SK-N-SH (cell line): Measurements from ENCODE around the gene PPP1R14B. TPM values are rescaled to one million over a fixed set of nuclear protein-coding genes. Genes with fewer than 3 reads are reported as not detected.

Source experiments
- CTCF ChIA-PET: fragments of 300-600, 350-600 bp; formaldehyde crosslinking; extraction: SDS; loops from one replicate; lab custom pipeline; 2021; lab: Yijun Ruan, JAX
- POLR2A ChIA-PET: fragments of 350-600 bp; sonication (Branson Sonifier 250); formaldehyde crosslinking; extraction: SDS; loops from one replicate; lab custom pipeline; 2020; ENCODE audit warnings: antibody characterized with exemption, inconsistent platforms; lab: Yijun Ruan, JAX
- DNase-seq: peaks from one replicate; pipeline ENCODE4 v3.0.0; 2012
- H2AFZ ChIP-seq: fragments of 200-600 bp; sonication (generic); 2 replicates; pipeline ENCODE4 v1.8.1; 2016; ENCODE audit warnings: antibody characterized with exemption, mild to moderate bottlenecking, low read depth
- H3F3A ChIP-seq: fragments of 200-600 bp; sonication (generic); replicated peaks from 2 replicates; pipeline ENCODE3; 2016; ENCODE audit warnings: antibody characterized with exemption, mild to moderate bottlenecking; ENCODE audit not compliant: insufficient read depth
- H3K27ac ChIP-seq, 2 experiments: fragments of 200-500 bp in 1 of 2; fragments of 200-600 bp in 1 of 2; sonication (Bioruptor generic) in 1 of 2; sonication (generic), shearing (Covaris generic) in 1 of 2; 2 replicates each; pipeline versions ENCODE4 v1.5.1 to v1.6.1; 2014 to 2016; ENCODE audit warnings: low read depth in 2 of 2, inconsistent platforms in 1 of 2, low read length in 1 of 2, mild to moderate bottlenecking in 1 of 2, mixed read lengths in 1 of 2
- H3K27me3 ChIP-seq: fragments of 200-600 bp; sonication (generic), shearing (Covaris generic); 2 replicates; pipeline ENCODE4 v1.6.1; 2016; ENCODE audit warnings: mixed run types; ENCODE audit not compliant: insufficient read depth
- H3K36me3 ChIP-seq, 2 experiments: fragments of 200-500 bp in 1 of 2; fragments of 200-600 bp in 1 of 2; sonication (Bioruptor generic) in 1 of 2; sonication (generic) in 1 of 2; replicated peaks in 1 of 2; 2 replicates each; pipeline versions ENCODE3 to v1.5.1; 2014 to 2016; ENCODE audit warnings: low read length in 1 of 2, mild to moderate bottlenecking in 1 of 2; ENCODE audit not compliant: insufficient read depth in 2 of 2, control insufficient read depth in 1 of 2
- H3K4me1 ChIP-seq, 2 experiments: fragments of 200-500 bp in 1 of 2; fragments of 200-600 bp in 1 of 2; sonication (Bioruptor generic) in 1 of 2; sonication (generic), shearing (Covaris generic) in 1 of 2; 2 replicates each; pipeline versions ENCODE4 v1.5.1 to v1.6.1; 2014 to 2016; ENCODE audit warnings: low read depth in 1 of 2, low read length in 1 of 2, mixed run types in 1 of 2; ENCODE audit not compliant: insufficient read depth in 2 of 2, control insufficient read depth in 1 of 2
- H3K4me2 ChIP-seq: fragments of 200-600 bp; sonication (generic), shearing (Covaris generic); 2 replicates; pipeline ENCODE4 v1.6.1; 2017; ENCODE audit warnings: mixed run types
- H3K4me3 ChIP-seq, 2 experiments: fragments of 200-500 bp in 1 of 2; fragments of 200-600 bp in 1 of 2; sonication (Bioruptor generic) in 1 of 2; sonication (generic), shearing (Covaris generic) in 1 of 2; 2 replicates each; pipeline versions ENCODE4 v1.5.1 to v1.8.1; 2014 to 2016; ENCODE audit warnings: low read depth in 2 of 2, inconsistent platforms in 1 of 2, low read length in 1 of 2, mild to moderate bottlenecking in 1 of 2, mixed read lengths in 1 of 2, moderate library complexity in 1 of 2
- H3K79me2 ChIP-seq: fragments of 200-600 bp; sonication (generic); 2 replicates; pipeline ENCODE4 v1.8.1; 2017; ENCODE audit warnings: mild to moderate bottlenecking; ENCODE audit not compliant: insufficient read depth
- H3K9ac ChIP-seq: fragments of 200-600 bp; sonication (generic); 2 replicates; pipeline ENCODE4 v1.6.1; 2017; ENCODE audit warnings: mixed run types
- H3K9me2 ChIP-seq: fragments of 200-600 bp; sonication (generic); 2 replicates; pipeline ENCODE4 v1.6.1; 2017; ENCODE audit warnings: mixed run types
- H3K9me3 ChIP-seq: fragments of 200-600 bp; sonication (generic); 2 replicates; pipeline ENCODE4 v1.6.1; 2017; ENCODE audit warnings: mixed run types, mild to moderate bottlenecking, moderate library complexity
- H4K20me1 ChIP-seq: fragments of 200-600 bp; sonication (generic); 2 replicates; pipeline ENCODE4 v1.6.1; 2017; ENCODE audit warnings: mild to moderate bottlenecking, mixed run types; ENCODE audit not compliant: insufficient read depth
- CTCF ChIP-seq: fragments of 200-600 bp; sonication (generic); IDR thresholded peaks from 2 replicates; pipeline ENCODE4 v1.6.1; 2017; ENCODE audit warnings: antibody characterized with exemption, mild to moderate bottlenecking, moderate library complexity
- GATA2 ChIP-seq: sonication (generic); formaldehyde crosslinking; IDR thresholded peaks from 2 replicates; pipeline ENCODE4 v1.5.0; 2020; ENCODE audit warnings: mild to moderate bottlenecking, missing genetic modification reagents
- NRF1 ChIP-seq: IDR thresholded peaks from 2 replicates; pipeline ENCODE4 v1.6.1; 2012; ENCODE audit warnings: low read depth, mild to moderate bottlenecking, low read length
- PBX3 ChIP-seq: IDR thresholded peaks from 2 replicates; pipeline ENCODE4; 2012
- POLR2AphosphoS5 ChIP-seq: IDR thresholded peaks from 2 replicates; pipeline ENCODE4 v1.6.1; 2012; ENCODE audit warnings: low read depth, low read length
- REST ChIP-seq: IDR thresholded peaks from 2 replicates; pipeline ENCODE4 v1.6.1; 2012; ENCODE audit warnings: mild to moderate bottlenecking, low read depth, low read length, moderate library complexity
- RXRA ChIP-seq: IDR thresholded peaks from 2 replicates; pipeline ENCODE4 v1.4.0; 2012; ENCODE audit warnings: low read depth, mild to moderate bottlenecking, borderline replicate concordance
- SIN3A ChIP-seq: IDR thresholded peaks from 2 replicates; pipeline ENCODE4 v1.6.1; 2012; ENCODE audit warnings: low read depth, mild to moderate bottlenecking, low read length, moderate library complexity, borderline replicate concordance
- TCF12 ChIP-seq: IDR thresholded peaks from 2 replicates; pipeline ENCODE4 v1.4.0; 2012
- YY1 ChIP-seq: IDR thresholded peaks from 2 replicates; pipeline ENCODE4 v1.4.0; 2012; ENCODE audit warnings: low read depth, mild to moderate bottlenecking
- ZBTB33 ChIP-seq: IDR thresholded peaks from 2 replicates; pipeline ENCODE4 v1.4.0; 2012; ENCODE audit warnings: low read depth, borderline replicate concordance
- WGBS: methylation state at CpG from one replicate; pipeline ENCODE4 v1.1.6; 2017; ENCODE audit warnings: low lambda C conversion rate; 5-methylcytosine and 5-hydroxymethylcytosine counted together
- polyA plus RNA-seq, 3 experiments: library from polyadenylated mRNA; depleted of rRNA; stranded (reverse); fragments of >200 nt; gene quantifications; 2 replicates each; pipeline ENCODE4 v1.2.3, GENCODE V29; 2012

PPP1R14B gene
- polyA plus RNA-seq, 1 of the 3 experiments (the other 2 are of a cell fraction), result 523 TPM

- H3K79me2 ChIP-seq, result peaks cover 35% of the 10 kb centered on the region
- DNase-seq, result no peak
- POLR2A ChIA-PET, result interaction anchor here (0.7 to 2.2 kb wide), 2 partner anchors 13 to 27 kb away, joined by 3 to 5 read pairs; partner anchors contain the start of genes NUDT22 and TRPT1
- no peak overlapping the region for H3K4me3 ChIP-seq
- no peak overlapping the region for H3K27ac ChIP-seq
- H3K27me3 ChIP-seq, result no peaks in the 10 kb centered on the region
- H2AFZ ChIP-seq, result no peak overlapping the region
- peaks cover 28% of the 10 kb centered on the region for H3F3A ChIP-seq
- no peak overlapping the region for H3K4me2 ChIP-seq
- H3K36me3 ChIP-seq, result peaks cover 7 to 25% of the 10 kb centered on the region in 2 experiments
- TF ChIP-seq ZBTB33, result no peak
- no peak for TF ChIP-seq POLR2AphosphoS5
- TF ChIP-seq CTCF, result no peak
- no peak for TF ChIP-seq GATA2 (CRISPR knock-in tag)
- TF ChIP-seq RXRA, result no peak
- no peak for TF ChIP-seq NRF1
- no peak for TF ChIP-seq REST
- TF ChIP-seq PBX3, result no peak
- TF ChIP-seq TCF12, result no peak
- TF ChIP-seq YY1, result no peak
- TF ChIP-seq SIN3A, result no peak
- TF ChIP-seq, all 33 proteins: peak for 0
- Histone ChIP-seq H3K4me1 (peaks cover 14 to 33% of the 10 kb centered on the region in 2 experiments; a peak in 2 of 4 replicates), H3K9me2 (no peaks in the 10 kb centered on the region), H4K20me1 (no peaks in the 10 kb centered on the region), H3K9me3 (no peaks in the 10 kb centered on the region), H3K9ac (no peak overlapping the region)
- CTCF ChIA-PET, result interaction anchor here (1.0 to 1.5 kb wide), 3 partner anchors 15 to 65 kb away, joined by 3 to 4 read pairs (median 4); no protein-coding TSS in a partner anchor
- 96% methylated on average over 5 of the region's 5 CpGs for WGBS
Observed at GRCh38 chr11:64238999-64239398, 7.7 kb downstream of the PPP1R14B start.
